ENCODE data around the gene RNF126.

DNA sequence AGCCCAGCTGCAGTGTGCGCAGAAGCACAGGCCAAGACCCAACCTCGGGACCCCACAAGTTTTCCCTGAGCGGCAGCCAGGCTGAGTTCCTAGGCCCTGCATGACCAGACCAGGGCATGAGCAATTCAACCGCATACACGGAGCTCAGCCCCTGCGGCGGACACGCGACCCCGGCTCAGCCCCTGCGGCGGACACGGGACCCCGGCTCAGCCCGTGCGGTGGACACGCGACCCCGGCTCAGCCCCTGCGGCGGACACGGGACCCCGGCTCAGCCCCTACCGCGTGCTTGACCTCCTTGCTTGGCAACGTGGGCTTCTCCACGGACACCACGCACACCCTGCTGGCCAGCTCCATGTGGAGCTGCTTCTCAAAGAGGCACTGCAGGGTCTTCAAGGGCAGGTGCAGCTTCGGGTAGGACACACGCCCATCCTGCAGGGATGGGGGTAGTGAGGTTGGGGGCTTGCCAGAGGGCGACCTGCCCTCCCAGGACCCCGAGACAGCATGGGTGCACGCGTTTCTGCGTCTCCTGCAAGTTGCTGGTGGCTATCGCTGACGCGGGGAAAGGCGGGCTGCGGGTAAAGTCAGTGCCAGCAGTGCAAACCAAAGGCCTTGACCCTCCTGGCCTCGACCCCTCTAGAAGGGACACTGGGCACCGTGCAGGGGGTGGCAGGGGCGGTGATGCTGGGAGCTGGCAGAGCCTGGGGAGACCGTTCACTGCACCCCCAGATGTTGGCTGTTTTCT lies 39.7 kb downstream of the RNF126 start:
- TF ChIP-seq EZH2 (IDR thresholded peaks at IDR 0.05; ENCODE audit: borderline replicate concordance, low read depth, low read length, poor library complexity, severe bottlenecking): no peak
- TF ChIP-seq, protein P1, sequence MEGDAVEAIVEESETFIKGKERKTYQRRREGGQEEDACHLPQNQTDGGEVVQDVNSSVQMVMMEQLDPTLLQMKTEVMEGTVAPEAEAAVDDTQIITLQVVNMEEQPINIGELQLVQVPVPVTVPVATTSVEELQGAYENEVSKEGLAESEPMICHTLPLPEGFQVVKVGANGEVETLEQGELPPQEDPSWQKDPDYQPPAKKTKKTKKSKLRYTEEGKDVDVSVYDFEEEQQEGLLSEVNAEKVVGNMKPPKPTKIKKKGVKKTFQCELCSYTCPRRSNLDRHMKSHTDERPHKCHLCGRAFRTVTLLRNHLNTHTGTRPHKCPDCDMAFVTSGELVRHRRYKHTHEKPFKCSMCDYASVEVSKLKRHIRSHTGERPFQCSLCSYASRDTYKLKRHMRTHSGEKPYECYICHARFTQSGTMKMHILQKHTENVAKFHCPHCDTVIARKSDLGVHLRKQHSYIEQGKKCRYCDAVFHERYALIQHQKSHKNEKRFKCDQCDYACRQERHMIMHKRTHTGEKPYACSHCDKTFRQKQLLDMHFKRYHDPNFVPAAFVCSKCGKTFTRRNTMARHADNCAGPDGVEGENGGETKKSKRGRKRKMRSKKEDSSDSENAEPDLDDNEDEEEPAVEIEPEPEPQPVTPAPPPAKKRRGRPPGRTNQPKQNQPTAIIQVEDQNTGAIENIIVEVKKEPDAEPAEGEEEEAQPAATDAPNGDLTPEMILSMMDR (conservative IDR thresholded peaks at IDR 0.05; ENCODE audit: low read depth, low read length): no peak

All from A673 (cell line).